Measurements from ENCODE around the gene AMPD3. TPM values are rescaled to one million over a fixed set of nuclear protein-coding genes. Genes with fewer than 3 reads are reported as not detected.

The AMPD3 gene
- total and polyA plus RNA-seq, 2 of the 13 experiments (the other 11 are each of a cell fraction or from before 2014, with no cell fraction given), result 0.33 to 2.3 TPM

DNA sequence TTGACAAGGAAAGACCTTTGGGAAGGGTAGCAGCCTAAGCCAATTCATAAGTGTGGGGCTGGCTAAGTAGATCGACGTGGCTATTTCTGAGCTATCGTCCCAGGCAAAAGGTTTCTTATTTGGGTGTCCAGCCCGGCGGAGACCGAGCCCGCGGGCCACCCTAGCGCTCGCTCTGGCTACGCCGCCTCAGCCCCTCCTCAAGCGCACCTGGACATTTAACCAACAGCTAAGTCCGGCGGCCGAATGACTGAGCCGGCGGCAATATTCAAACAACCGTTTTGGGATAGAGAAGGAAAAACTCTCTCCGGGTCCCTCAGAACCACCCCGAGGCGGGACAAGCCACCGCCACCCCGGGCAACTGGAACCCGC, 85.5 kb downstream of the AMPD3 start (continued):
- TF ChIP-seq, protein P1, sequence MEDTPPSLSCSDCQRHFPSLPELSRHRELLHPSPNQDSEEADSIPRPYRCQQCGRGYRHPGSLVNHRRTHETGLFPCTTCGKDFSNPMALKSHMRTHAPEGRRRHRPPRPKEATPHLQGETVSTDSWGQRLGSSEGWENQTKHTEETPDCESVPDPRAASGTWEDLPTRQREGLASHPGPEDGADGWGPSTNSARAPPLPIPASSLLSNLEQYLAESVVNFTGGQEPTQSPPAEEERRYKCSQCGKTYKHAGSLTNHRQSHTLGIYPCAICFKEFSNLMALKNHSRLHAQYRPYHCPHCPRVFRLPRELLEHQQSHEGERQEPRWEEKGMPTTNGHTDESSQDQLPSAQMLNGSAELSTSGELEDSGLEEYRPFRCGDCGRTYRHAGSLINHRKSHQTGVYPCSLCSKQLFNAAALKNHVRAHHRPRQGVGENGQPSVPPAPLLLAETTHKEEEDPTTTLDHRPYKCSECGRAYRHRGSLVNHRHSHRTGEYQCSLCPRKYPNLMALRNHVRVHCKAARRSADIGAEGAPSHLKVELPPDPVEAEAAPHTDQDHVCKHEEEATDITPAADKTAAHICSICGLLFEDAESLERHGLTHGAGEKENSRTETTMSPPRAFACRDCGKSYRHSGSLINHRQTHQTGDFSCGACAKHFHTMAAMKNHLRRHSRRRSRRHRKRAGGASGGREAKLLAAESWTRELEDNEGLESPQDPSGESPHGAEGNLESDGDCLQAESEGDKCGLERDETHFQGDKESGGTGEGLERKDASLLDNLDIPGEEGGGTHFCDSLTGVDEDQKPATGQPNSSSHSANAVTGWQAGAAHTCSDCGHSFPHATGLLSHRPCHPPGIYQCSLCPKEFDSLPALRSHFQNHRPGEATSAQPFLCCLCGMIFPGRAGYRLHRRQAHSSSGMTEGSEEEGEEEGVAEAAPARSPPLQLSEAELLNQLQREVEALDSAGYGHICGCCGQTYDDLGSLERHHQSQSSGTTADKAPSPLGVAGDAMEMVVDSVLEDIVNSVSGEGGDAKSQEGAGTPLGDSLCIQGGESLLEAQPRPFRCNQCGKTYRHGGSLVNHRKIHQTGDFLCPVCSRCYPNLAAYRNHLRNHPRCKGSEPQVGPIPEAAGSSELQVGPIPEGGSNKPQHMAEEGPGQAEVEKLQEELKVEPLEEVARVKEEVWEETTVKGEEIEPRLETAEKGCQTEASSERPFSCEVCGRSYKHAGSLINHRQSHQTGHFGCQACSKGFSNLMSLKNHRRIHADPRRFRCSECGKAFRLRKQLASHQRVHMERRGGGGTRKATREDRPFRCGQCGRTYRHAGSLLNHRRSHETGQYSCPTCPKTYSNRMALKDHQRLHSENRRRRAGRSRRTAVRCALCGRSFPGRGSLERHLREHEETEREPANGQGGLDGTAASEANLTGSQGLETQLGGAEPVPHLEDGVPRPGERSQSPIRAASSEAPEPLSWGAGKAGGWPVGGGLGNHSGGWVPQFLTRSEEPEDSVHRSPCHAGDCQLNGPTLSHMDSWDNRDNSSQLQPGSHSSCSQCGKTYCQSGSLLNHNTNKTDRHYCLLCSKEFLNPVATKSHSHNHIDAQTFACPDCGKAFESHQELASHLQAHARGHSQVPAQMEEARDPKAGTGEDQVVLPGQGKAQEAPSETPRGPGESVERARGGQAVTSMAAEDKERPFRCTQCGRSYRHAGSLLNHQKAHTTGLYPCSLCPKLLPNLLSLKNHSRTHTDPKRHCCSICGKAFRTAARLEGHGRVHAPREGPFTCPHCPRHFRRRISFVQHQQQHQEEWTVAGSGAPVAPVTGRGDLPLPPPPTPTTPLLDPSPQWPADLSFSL (CRISPR knock-in tag; IDR thresholded peaks at IDR 0.05), result no peak
- TF ChIP-seq, protein P2, sequence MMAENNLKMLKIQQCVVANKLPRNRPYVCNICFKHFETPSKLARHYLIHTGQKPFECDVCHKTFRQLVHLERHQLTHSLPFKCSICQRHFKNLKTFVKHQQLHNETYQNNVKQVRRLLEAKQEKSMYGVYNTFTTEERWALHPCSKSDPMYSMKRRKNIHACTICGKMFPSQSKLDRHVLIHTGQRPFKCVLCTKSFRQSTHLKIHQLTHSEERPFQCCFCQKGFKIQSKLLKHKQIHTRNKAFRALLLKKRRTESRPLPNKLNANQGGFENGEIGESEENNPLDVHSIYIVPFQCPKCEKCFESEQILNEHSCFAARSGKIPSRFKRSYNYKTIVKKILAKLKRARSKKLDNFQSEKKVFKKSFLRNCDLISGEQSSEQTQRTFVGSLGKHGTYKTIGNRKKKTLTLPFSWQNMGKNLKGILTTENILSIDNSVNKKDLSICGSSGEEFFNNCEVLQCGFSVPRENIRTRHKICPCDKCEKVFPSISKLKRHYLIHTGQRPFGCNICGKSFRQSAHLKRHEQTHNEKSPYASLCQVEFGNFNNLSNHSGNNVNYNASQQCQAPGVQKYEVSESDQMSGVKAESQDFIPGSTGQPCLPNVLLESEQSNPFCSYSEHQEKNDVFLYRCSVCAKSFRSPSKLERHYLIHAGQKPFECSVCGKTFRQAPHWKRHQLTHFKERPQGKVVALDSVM (CRISPR knock-in tag; IDR thresholded peaks at IDR 0.05), result no peak
- TF ChIP-seq U2AF1 (optimal IDR thresholded peaks at IDR 0.05; ENCODE audit: low read depth, low read length) (no peak), ZNF256 (CRISPR knock-in tag; conservative IDR thresholded peaks at IDR 0.05) (no peak), ZMAT3 (CRISPR knock-in tag; conservative IDR thresholded peaks at IDR 0.05) (no peak), CHD2 (IDR thresholded peaks at IDR 0.05; ENCODE audit: low read depth, low read length) (no peak), ELF1 (CRISPR knock-in tag; IDR thresholded peaks at IDR 0.05) (no peak), HNF4G (IDR thresholded peaks at IDR 0.05; ENCODE audit: borderline replicate concordance, low read depth, low read length) (no peak), HNF4G (CRISPR knock-in tag; IDR thresholded peaks at IDR 0.05; ENCODE audit: borderline replicate concordance, low read depth) (no peak), SOX5 (CRISPR knock-in tag; IDR thresholded peaks at IDR 0.05; ENCODE audit: borderline replicate concordance) (no peak), ZNF7 (CRISPR knock-in tag; IDR thresholded peaks at IDR 0.05) (no peak)
- TF ChIP-seq, protein P3, sequence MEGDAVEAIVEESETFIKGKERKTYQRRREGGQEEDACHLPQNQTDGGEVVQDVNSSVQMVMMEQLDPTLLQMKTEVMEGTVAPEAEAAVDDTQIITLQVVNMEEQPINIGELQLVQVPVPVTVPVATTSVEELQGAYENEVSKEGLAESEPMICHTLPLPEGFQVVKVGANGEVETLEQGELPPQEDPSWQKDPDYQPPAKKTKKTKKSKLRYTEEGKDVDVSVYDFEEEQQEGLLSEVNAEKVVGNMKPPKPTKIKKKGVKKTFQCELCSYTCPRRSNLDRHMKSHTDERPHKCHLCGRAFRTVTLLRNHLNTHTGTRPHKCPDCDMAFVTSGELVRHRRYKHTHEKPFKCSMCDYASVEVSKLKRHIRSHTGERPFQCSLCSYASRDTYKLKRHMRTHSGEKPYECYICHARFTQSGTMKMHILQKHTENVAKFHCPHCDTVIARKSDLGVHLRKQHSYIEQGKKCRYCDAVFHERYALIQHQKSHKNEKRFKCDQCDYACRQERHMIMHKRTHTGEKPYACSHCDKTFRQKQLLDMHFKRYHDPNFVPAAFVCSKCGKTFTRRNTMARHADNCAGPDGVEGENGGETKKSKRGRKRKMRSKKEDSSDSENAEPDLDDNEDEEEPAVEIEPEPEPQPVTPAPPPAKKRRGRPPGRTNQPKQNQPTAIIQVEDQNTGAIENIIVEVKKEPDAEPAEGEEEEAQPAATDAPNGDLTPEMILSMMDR (CRISPR knock-in tag; IDR thresholded peaks at IDR 0.05), result no peak
- TF ChIP-seq, protein P4, sequence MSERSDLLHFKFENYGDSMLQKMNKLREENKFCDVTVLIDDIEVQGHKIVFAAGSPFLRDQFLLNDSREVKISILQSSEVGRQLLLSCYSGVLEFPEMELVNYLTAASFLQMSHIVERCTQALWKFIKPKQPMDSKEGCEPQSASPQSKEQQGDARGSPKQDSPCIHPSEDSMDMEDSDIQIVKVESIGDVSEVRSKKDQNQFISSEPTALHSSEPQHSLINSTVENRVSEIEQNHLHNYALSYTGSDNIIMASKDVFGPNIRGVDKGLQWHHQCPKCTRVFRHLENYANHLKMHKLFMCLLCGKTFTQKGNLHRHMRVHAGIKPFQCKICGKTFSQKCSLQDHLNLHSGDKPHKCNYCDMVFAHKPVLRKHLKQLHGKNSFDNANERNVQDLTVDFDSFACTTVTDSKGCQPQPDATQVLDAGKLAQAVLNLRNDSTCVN (CRISPR knock-in tag; IDR thresholded peaks at IDR 0.05; ENCODE audit: borderline replicate concordance), result no peak
- TF ChIP-seq, protein P5, sequence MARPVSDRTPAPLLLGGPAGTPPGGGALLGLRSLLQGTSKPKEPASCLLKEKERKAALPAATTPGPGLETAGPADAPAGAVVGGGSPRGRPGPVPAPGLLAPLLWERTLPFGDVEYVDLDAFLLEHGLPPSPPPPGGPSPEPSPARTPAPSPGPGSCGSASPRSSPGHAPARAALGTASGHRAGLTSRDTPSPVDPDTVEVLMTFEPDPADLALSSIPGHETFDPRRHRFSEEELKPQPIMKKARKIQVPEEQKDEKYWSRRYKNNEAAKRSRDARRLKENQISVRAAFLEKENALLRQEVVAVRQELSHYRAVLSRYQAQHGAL (CRISPR knock-in tag; IDR thresholded peaks at IDR 0.05; ENCODE audit: not compliant biosample characterization), result peak; percentile 28
- TF ChIP-seq, protein P6, sequence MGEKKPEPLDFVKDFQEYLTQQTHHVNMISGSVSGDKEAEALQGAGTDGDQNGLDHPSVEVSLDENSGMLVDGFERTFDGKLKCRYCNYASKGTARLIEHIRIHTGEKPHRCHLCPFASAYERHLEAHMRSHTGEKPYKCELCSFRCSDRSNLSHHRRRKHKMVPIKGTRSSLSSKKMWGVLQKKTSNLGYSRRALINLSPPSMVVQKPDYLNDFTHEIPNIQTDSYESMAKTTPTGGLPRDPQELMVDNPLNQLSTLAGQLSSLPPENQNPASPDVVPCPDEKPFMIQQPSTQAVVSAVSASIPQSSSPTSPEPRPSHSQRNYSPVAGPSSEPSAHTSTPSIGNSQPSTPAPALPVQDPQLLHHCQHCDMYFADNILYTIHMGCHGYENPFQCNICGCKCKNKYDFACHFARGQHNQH (CRISPR knock-in tag; IDR thresholded peaks at IDR 0.05), result no peak
- TF ChIP-seq, protein P7, sequence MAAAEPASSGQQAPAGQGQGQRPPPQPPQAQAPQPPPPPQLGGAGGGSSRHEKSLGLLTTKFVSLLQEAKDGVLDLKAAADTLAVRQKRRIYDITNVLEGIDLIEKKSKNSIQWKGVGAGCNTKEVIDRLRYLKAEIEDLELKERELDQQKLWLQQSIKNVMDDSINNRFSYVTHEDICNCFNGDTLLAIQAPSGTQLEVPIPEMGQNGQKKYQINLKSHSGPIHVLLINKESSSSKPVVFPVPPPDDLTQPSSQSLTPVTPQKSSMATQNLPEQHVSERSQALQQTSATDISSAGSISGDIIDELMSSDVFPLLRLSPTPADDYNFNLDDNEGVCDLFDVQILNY (CRISPR knock-in tag; conservative IDR thresholded peaks at IDR 0.05), result peak; percentile 54; the same call in 1 of the 2 replicates

Measured in HepG2 (cell line).